Endothelial cell of umbilical vein (primary cell): Measurements from ENCODE around the gene CACTIN. TPM values are rescaled to one million over a fixed set of nuclear protein-coding genes. Genes with fewer than 3 reads are reported as not detected.

ENCODE experiments used
- BruUV-seq: library from RNA; stranded (reverse); fragments of 400-500 nt; replicated peaks from 2 replicates; lab custom pipeline; 2021; lab: Mats Ljungman, UMichigan
- CTCF ChIA-PET: fragments of 300-600, 350-600 bp; sonication (Branson Sonifier 250); formaldehyde crosslinking; loops from one replicate; lab custom pipeline; 2021; ENCODE audit warnings: antibody characterized with exemption, inconsistent platforms; lab: Charles Lee
- POLR2A ChIA-PET: fragments of 300-600, 350-600 bp; sonication (Branson Sonifier 250); formaldehyde crosslinking; loops from one replicate; lab custom pipeline; 2021; ENCODE audit warnings: antibody characterized with exemption, inconsistent platforms; lab: Charles Lee
- DNase-seq: peaks from one replicate; pipeline ENCODE4 v3.0.0-alpha.2; 2011; ENCODE audit warnings: low read depth, low spot score
- FAIRE-seq: peaks from 2 replicates; lab custom pipeline; 2011; peaks lifted over from hg19 to GRCh38; lab: Jason Lieb, UNC
- H2AFZ ChIP-seq: 2 replicates; pipeline ENCODE4 v1.6.0; 2012; ENCODE audit warnings: low read depth, low read length, control low read depth, inconsistent platforms
- H3K27ac ChIP-seq: 2 replicates; pipeline ENCODE4 v1.5.1; 2011; ENCODE audit warnings: low read depth, mild to moderate bottlenecking, control low read depth, low read length, moderate library complexity; ENCODE audit not compliant: insufficient read depth
- H3K27me3 ChIP-seq, 2 experiments: 2 replicates each; pipeline versions ENCODE4 v1.6.0 to v1.6.1; 2011; ENCODE audit warnings: low read length in 2 of 2, mixed read lengths in 1 of 2; ENCODE audit not compliant: control insufficient read depth in 2 of 2, insufficient read depth in 2 of 2
- H3K36me3 ChIP-seq, 2 experiments: 2 replicates in 1 of 2; 3 replicates in 1 of 2; pipeline ENCODE4 v1.5.1; 2011; ENCODE audit warnings: low read length in 2 of 2, mild to moderate bottlenecking in 1 of 2, moderate library complexity in 1 of 2; ENCODE audit not compliant: control insufficient read depth in 2 of 2, insufficient read depth in 2 of 2; ENCODE audit errors: extremely low read depth in 1 of 2
- H3K4me1 ChIP-seq: 3 replicates; pipeline ENCODE4 v1.5.1; 2011; ENCODE audit warnings: mild to moderate bottlenecking, low read length; ENCODE audit not compliant: control insufficient read depth, insufficient read depth; ENCODE audit errors: extremely low read depth
- H3K4me2 ChIP-seq: 2 replicates; pipeline ENCODE4 v1.6.1; 2011; ENCODE audit warnings: low read length, control low read depth, mixed read lengths; ENCODE audit not compliant: insufficient read depth
- H3K4me3 ChIP-seq, 3 experiments: fragments of 200-600 bp in 1 of 3; sonication (generic), shearing (Covaris generic) in 1 of 3; replicated peaks in 1 of 3; 2 replicates each; pipeline ENCODE4 v1.5.1; 2011 to 2016; ENCODE audit warnings: control low read depth in 3 of 3, low read length in 3 of 3, mild to moderate bottlenecking in 2 of 3, inconsistent platforms in 1 of 3, low read depth in 1 of 3, moderate library complexity in 1 of 3; ENCODE audit not compliant: insufficient read depth in 1 of 3
- H3K79me2 ChIP-seq: 2 replicates; pipeline ENCODE4 v1.6.0; 2012; ENCODE audit warnings: low read length, inconsistent platforms; ENCODE audit not compliant: control insufficient read depth, insufficient read depth
- H3K9ac ChIP-seq: replicated peaks from 2 replicates; pipeline ENCODE3; 2011; ENCODE audit warnings: low read length, control low read depth; ENCODE audit not compliant: insufficient read depth; ENCODE audit errors: extremely low read depth
- H3K9me1 ChIP-seq: replicated peaks from 3 replicates; pipeline ENCODE4 v1.6.0; 2011; ENCODE audit warnings: mild to moderate bottlenecking, low read length; ENCODE audit not compliant: control insufficient read depth, insufficient read depth; ENCODE audit errors: extremely low read depth
- H3K9me3 ChIP-seq: replicated peaks from 2 replicates; pipeline ENCODE4 v1.5.1; 2012; ENCODE audit warnings: low read length, inconsistent platforms; ENCODE audit not compliant: control insufficient read depth, insufficient read depth
- H4K20me1 ChIP-seq: replicated peaks from 2 replicates; pipeline ENCODE3; 2011; ENCODE audit warnings: mild to moderate bottlenecking, low read length; ENCODE audit not compliant: control insufficient read depth, insufficient read depth; ENCODE audit errors: extremely low read depth
- CTCF ChIP-seq, 2 donors: IDR thresholded peaks; 1 replicate in 1 of 2; 2 replicates in 1 of 2; pipeline ENCODE4 v1.5.1; 2011; ENCODE audit warnings: low read length in 2 of 2, mild to moderate bottlenecking in 2 of 2, moderate library complexity in 2 of 2, control low read depth in 1 of 2, inconsistent platforms in 1 of 2, low read depth in 1 of 2; ENCODE audit not compliant: insufficient read depth in 1 of 2; ENCODE audit errors: extremely low read depth in 1 of 2
- FOS ChIP-seq: IDR thresholded peaks from 2 replicates; pipeline ENCODE4 v1.6.1; 2011; ENCODE audit warnings: mild to moderate bottlenecking, low read length, moderate library complexity, borderline replicate concordance; ENCODE audit not compliant: insufficient read depth
- GATA2 ChIP-seq: IDR thresholded peaks from 2 replicates; pipeline ENCODE4 v1.7.0; 2011; ENCODE audit warnings: low read depth, mild to moderate bottlenecking, moderate library complexity, mixed read lengths, low read length; ENCODE audit not compliant: insufficient read length, insufficient read depth
- JUN ChIP-seq: IDR thresholded peaks from 2 replicates; pipeline ENCODE4 v1.6.1; 2011; ENCODE audit warnings: borderline replicate concordance, low read depth; ENCODE audit not compliant: insufficient read length, insufficient read depth
- MAX ChIP-seq: IDR thresholded peaks from 2 replicates; pipeline ENCODE4 v1.6.1; 2011; ENCODE audit not compliant: insufficient read depth, insufficient read length
- MYC ChIP-seq: IDR thresholded peaks from one replicate; pipeline ENCODE4 v1.6.1; 2011; ENCODE audit warnings: mild to moderate bottlenecking, low read depth, low read length
- POLR2A ChIP-seq: IDR thresholded peaks from 2 replicates; pipeline ENCODE4 v1.6.1; 2012; ENCODE audit warnings: low read depth, mild to moderate bottlenecking, control low read depth, low read length
- POLR2AphosphoS5 ChIP-seq: IDR thresholded peaks from 2 replicates; pipeline ENCODE4 v1.6.1; 2012; ENCODE audit warnings: low read depth, mild to moderate bottlenecking, control low read depth, low read length, moderate library complexity; ENCODE audit not compliant: insufficient read depth
- dilution Hi-C: fragments of 300-500 bp; cut with MboI; formaldehyde crosslinking; loops from one replicate; pipeline ENCODE4 v1.15.0; 2019; ENCODE audit warnings: low sequenced_read_pairs; ENCODE audit not compliant: extremely low pct_ligation_motif_present
- intact Hi-C: fragments of 100-400 bp; cut with micrococcal nuclease; formaldehyde crosslinking; loops from one replicate; pipeline ENCODE4 v1.10.0; 2022
- polyA plus RNA-seq, 4 experiments: library from polyadenylated mRNA; depleted of rRNA in 3 of 4; stranded (reverse) in 3 of 4; unstranded in 1 of 4; fragments of >200 nt; gene quantifications; 2 replicates each; pipeline versions ENCODE4 v1.2.1 to v1.2.3, GENCODE V29; 2011 to 2012; ENCODE audit warnings: missing spikeins in 1 of 4
- total RNA-seq: library from RNA; stranded (reverse); gene quantifications from 2 replicates; pipeline ENCODE4 v1.2.3, GENCODE V29; 2021

Gene CACTIN
- total and polyA plus RNA-seq, 2 donors (not counting 3 experiments of a cell fraction or from before 2014, with no cell fraction given): 29.7 to 36.1 TPM

- no peaks in the 10 kb centered on the region for H4K20me1 ChIP-seq
- intact Hi-C loops (no loop called here), dilution Hi-C loops (no loop called here)
- no peak overlapping the region for H3K4me3 ChIP-seq
- POLR2A ChIA-PET: no interaction called here
- H3K36me3 ChIP-seq: peaks cover 2 to 73% of the 10 kb centered on the region in 2 experiments
- H3K27ac ChIP-seq: no peak overlapping the region
- no peaks in the 10 kb centered on the region for H3K9me1 ChIP-seq
- H3K4me1 ChIP-seq: no peaks in the 10 kb centered on the region
- BruUV-seq: no TSS peak
- DNase-seq (no peak), FAIRE-seq (no peak)
- CTCF ChIA-PET: interaction anchor here (1.0 kb wide), 1 partner anchor 9 kb away, joined by 4 read pairs; no protein-coding TSS in a partner anchor
- no peak overlapping the region for H2AFZ ChIP-seq
- TF ChIP-seq GATA2: no peak
- no peak for TF ChIP-seq MAX
- no peak for TF ChIP-seq CTCF (IDR thresholded peaks at IDR 0.05; ENCODE audit: extremely low read depth in 1 of 2, insufficient read depth in 1 of 2, low read depth in 1 of 2, low read length in 2 of 2)
- TF ChIP-seq JUN: no peak
- TF ChIP-seq POLR2AphosphoS5: no peak
- no peak for TF ChIP-seq MYC
- TF ChIP-seq POLR2A: no peak
- no peak for TF ChIP-seq FOS
- H3K27me3 ChIP-seq: no peaks in the 10 kb centered on the region
- H3K9me3 ChIP-seq: no peaks in the 10 kb centered on the region
- no peaks in the 10 kb centered on the region for H3K79me2 ChIP-seq
- no peak overlapping the region for H3K9ac ChIP-seq
- no peak overlapping the region for H3K4me2 ChIP-seq
Measured at GRCh38 chr19:3657395-3657769, 30.8 kb upstream of the CACTIN start.
